ENCODE data around the gene CLEC10A.
"Not testable (repeated sequence)": the region's sequence is repeated elsewhere in the genome, so short reads cannot be mapped to it uniquely, and the experiment has no call there.

Gene CLEC10A

GRCh38 chr17:7079581-7080455 is at the start of gene CLEC10A:
CLEC10A (minus strand) TSS chr17:7080251; CDS start chr17:7078812, 1,439 bp downstream.
- no peak for DNase-seq (ENCODE audit: low read depth, low spot score)

DNA sequence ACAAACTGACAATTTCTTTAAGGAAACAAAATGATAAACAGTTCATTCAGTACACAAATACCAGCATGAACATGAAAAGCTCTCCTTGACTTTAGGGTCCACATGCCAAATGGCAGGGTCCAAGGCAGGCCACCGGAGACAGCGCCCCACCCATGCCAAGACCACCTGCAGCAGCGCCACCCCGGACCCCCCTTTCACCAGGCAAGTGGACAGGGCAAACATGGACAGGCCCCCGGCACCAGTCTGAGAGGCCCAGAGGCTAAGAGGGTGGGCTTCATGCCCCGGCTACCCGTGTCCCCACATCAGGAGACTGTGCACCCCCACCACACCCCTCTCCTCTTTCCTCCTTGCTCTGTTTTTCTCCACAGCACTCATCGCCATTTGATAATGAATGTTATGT is 49.3 kb upstream of the CLEC10A start:
- no peak for DNase-seq (ENCODE audit: low read depth, low spot score)

GRCh38 chr17:7128160-7128559 is 48.1 kb upstream of the CLEC10A start:
- no peak for DNase-seq (ENCODE audit: low read depth, low spot score)

DNA sequence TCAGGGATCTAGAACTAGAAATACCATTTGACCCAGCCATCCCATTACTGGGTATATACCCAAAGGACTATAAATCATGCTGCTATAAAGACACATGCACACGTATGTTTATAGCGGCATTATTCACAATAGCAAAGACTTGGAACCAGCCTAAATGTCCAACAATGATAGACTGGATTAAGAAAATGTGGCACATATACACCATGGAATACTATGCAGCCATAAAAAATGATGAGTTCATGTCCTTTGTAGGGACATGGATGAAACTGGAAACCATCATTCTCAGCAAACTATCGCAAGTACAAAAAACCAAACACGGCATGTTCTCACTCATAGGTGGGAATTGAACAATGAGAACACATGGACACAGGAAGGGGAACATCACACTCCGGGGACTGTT is 47.5 kb upstream of the CLEC10A start:
- DNase-seq (ENCODE audit: low read depth, low spot score), result not testable (repeated sequence)

DNA sequence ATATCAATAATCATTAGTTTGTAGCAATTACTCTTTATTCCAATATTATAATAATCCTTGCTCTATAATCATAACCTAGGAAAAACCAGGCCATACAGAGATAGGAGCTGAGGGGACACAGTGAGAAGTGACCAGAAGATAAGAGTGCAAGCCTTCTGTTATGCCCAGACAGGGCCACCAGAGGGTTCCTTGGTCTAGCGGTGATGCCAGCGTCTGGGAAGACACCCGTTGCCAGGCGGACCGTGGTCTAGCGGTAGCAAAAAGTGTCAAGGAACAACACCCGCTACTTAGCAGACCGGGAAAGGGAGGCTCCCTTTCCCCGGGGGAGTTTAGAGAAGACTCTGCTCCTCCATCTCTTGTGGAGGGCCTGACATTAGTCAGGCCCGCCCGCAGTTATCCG is 46.3 kb upstream of the CLEC10A start:
- DNase-seq (ENCODE audit: low read depth, low spot score), result not testable (repeated sequence)

GRCh38 chr17:7124923-7125322 is 44.9 kb upstream of the CLEC10A start:
- no peak for DNase-seq (ENCODE audit: low read depth, low spot score)

DNA sequence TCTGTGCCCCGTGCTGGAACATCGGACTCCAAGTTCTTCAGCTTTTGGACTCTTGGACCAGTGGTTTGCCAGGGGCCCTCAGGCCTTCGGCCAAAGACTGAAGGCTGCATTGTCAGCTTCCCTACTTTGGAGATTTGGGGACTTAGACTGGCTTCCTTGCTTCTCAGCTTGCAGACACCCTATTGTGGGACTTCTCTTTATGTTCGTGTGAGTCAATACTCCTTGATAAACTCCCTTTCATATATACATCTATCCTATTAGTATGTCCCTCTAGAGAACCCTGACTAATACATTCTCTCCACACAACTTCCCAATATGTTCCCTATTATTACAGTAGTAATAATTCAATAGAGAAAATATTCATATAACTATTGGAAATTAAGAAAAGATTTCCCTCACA is 43.8 kb upstream of the CLEC10A start:
- no peak for DNase-seq (ENCODE audit: low read depth, low spot score)

- DNase-seq (ENCODE audit: low read depth, low spot score), result no peak
Observed at GRCh38 chr17:7122381-7122780, 42.3 kb upstream of the CLEC10A start.

- not testable (repeated sequence) for DNase-seq (ENCODE audit: low read depth, low spot score)
Observed at GRCh38 chr17:7120635-7121034, 40.6 kb upstream of the CLEC10A start.

- no peak for DNase-seq (ENCODE audit: low read depth, low spot score)
Observed at GRCh38 chr17:7120123-7120522, 40.1 kb upstream of the CLEC10A start.

- DNase-seq (ENCODE audit: low read depth, low spot score), result no peak
Observed at GRCh38 chr17:7119314-7119713, 39.3 kb upstream of the CLEC10A start.

DNA sequence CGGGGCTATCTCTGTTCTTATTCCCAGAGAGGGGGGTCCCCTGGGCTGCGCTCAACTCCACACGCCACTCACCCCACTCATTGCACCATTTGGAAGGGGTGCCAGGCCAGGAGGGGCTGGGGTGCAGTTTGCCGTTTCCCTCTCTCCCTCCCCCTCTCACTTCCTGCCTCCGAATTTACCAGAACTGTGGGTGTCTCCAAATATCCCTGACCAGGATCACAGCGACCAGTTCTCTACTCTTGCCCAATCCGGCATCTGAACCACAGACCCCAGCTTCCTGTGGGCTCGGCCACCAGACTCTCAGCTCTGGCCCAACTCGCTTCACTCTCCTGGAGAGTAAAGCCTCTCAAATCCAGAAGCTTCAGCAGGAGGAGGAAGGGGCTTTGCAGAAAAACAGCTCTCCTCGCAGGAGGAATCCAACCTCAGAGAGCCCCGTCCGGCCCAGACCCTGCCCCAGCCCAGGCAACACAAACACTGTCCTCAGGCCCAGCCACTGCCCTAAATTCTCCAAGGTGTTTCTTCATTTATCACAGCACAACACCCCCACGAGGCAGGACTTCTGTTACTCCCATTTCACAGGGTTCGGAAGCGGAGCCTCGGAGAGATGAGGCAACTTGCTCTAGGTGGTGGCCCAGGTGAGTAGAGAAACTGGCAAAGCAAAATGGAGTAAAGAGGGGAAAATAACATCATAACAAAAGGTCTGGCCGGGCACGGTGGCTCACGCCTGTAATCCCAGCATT is 35.0 kb upstream of the CLEC10A start:
- DNase-seq (ENCODE audit: low read depth, low spot score), result no peak

DNA sequence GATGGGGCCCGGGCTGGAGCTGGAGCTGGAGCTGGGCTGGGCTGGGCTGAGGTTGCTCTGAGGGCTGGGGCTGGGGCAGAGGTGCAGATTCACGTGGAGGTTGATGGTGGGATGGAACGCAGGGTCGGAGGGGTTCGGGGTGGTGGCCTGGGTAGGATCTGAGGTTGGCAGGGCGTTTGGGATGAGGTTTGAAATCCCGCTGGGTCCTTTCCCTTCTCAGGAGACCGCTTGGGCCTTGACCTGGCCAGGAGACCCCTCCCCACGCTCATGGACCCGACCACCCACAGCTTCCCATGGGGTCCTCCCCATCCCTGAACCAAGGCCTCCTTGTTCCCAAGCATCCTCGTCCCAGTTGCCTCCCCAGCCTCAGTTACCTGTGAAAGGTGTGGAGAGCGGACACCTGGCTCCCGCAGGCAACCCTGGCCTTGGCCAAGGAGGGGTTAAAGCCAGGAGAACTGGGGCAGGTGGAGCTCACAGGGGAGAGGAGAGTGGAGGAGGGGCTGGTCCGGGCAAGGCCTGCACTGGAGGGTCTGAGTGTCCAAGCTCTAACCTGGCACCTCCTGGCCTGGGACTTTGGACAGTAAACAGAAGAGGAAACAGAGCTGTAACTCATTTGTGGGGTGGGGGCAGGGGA is 34.3 kb upstream of the CLEC10A start, which contains the start of gene ASGR2:
Gene ASGR2 (minus strand): TSS at position 582 of the 634 bp plus-strand sequence. CDS start 582 bp downstream, outside the sequence.
- DNase-seq (ENCODE audit: low read depth, low spot score), result no peak

DNA sequence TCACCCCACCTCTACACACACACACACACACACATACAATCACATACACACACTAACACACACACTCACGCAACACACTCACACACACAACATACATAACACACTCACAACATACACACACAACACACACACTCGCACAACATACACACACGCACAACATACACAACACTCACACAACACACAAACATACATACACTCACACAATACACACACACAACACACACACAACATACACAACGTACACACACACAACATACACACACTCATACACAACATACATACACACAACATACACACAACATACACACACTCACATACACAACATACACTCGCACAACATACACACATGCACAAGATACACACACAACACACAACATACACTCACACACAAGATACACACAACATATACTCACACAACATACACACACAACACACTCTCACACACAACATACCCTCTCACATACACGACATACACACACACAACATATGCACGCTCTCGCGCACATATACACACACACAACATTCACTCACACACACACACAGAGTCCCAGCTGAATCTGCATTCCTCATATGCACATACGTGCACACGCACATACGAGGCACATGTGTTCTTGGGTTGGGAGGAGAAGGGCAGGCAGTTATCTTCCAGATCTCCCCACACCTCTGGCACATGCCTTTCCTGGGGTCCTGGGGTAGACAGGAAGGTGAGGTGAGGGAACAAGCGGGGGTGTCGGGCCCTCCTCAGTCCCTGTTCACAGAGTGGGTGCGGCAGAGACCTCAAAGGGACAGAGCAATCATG is 33.4 kb upstream of the CLEC10A start:
- no peak for DNase-seq (ENCODE audit: low read depth, low spot score)

DNA sequence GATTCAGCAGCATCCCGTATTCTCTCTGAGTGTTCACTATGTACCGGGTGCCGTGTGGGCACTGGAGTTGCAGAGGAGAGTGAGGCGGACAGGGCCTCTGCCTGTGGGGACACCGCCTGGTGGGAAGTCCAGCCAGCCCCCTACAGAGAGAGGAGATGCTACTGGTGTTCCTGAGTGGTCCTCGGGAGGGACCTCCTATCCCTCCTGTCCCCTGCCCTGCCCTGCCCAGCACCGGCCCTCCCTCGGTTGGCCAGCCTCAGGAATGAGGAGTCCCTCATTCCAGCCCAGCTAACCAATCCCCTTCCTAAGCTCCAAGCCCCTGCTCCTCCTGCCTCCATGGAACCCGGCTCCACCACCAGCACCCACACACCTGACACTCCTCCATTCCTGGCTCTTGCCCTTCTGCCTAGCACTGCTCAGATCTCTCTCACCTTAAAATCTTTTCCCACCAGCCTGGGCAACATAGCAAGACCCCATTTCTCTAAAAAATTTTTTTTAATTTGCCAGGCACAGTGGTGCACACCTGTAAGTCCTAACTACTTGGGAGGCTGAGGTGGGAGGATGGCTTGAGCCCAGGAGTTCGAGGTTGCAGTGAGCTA is 32.6 kb upstream of the CLEC10A start:
- no peak for DNase-seq (ENCODE audit: low read depth, low spot score)

- DNase-seq (ENCODE audit: low read depth, low spot score), result no peak
Observed at GRCh38 chr17:7111784-7112509, 31.9 kb upstream of the CLEC10A start.

GRCh38 chr17:7110617-7111306 is 30.7 kb upstream of the CLEC10A start:
- DNase-seq (ENCODE audit: low read depth, low spot score), result no peak

DNA sequence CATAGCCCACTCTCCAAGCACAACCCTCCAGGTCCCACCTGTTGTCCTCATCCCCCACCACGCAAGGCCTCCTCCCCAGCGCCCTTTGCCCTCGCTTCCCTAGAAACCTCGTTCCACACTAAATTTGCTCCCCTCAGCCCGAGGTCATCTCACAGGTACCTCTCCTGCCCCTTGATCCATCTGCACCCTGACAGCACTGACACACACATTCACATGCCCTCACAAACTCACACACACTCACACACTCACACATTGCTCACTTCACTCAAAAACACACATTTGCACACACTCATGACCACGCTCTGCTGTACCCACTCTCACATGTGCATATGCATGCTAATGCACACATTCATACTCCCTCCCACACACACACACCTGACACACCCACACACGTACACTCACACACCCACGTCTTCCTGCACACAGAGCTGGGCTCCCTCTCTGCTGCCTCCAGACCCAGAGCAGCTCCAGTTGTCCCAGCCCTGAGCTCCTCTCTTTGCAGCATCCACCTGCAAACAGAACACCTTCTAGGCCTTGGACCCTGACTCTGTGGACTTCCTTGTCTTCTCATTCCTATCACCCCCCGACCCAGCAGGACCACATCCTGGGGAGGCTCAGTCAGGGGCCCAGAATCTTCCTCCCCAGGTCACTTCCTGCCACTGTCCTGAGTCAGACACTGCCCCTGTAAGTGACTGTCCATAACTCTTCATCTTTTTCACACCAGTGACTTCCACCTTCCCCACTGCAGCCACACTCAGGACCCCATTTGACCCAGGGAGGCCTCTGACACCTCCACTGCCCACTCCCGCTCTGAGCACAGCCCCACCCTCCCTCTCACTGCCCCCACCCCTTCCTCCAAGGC is 29.6 kb upstream of the CLEC10A start:
- DNase-seq (ENCODE audit: low read depth, low spot score), result no peak

- no peak for DNase-seq (ENCODE audit: low read depth, low spot score)
Observed at GRCh38 chr17:7108981-7109380, 28.9 kb upstream of the CLEC10A start.
